IMR-90 (cell line): ENCODE data around the gene C9orf50. TPM values are rescaled to one million over a fixed set of nuclear protein-coding genes. Genes with fewer than 3 reads are reported as not detected.

Experiments
- ATAC-seq: fragments of 200-7000 bp; cut with Tn5 transposase; 2 replicates; pipeline ENCODE4 v1.9.1; 2020; ENCODE audit warnings: low read depth, mild to moderate bottlenecking, moderate library complexity
- BruUV-seq: library from RNA; stranded (reverse); fragments of 400-500 nt; replicated peaks from 2 replicates; lab custom pipeline; 2021; lab: Mats Ljungman, UMichigan
- CTCF ChIA-PET: fragments of 300-600 bp; formaldehyde crosslinking; extraction: SDS; loops from one replicate; lab custom pipeline; 2021; ENCODE audit warnings: antibody characterized with exemption; lab: Yijun Ruan, JAX
- POLR2A ChIA-PET: fragments of 300-600 bp; sonication (Branson Sonifier 250); formaldehyde crosslinking; loops from one replicate; lab custom pipeline; 2022; ENCODE audit warnings: antibody characterized with exemption; ENCODE audit not compliant: unreplicated experiment; lab: Charles Lee
- DNase-seq: peaks from one replicate; pipeline ENCODE4 v3.0.0; 2013
- H2AFZ ChIP-seq: replicated peaks from 2 replicates; pipeline ENCODE3; 2013; ENCODE audit warnings: low read length, mild to moderate bottlenecking; ENCODE audit not compliant: poor library complexity
- H2AK5ac ChIP-seq: 2 replicates; pipeline ENCODE4 v1.6.1; 2013; ENCODE audit warnings: low read depth, low read length, inconsistent platforms
- H2AK9ac ChIP-seq: replicated peaks from 2 replicates; pipeline ENCODE3; 2013; ENCODE audit warnings: mild to moderate bottlenecking, low read depth, low read length, moderate library complexity; ENCODE audit not compliant: poor library complexity
- H2BK120ac ChIP-seq: 2 replicates; pipeline ENCODE4 v1.6.1; 2013; ENCODE audit warnings: low read depth, low read length, inconsistent platforms
- H2BK15ac ChIP-seq: 3 replicates; pipeline ENCODE4 v1.6.1; 2013; ENCODE audit warnings: low read depth, low read length, inconsistent platforms
- H2BK20ac ChIP-seq: 2 replicates; pipeline ENCODE4 v1.6.1; 2013; ENCODE audit warnings: low read depth, mild to moderate bottlenecking, inconsistent platforms, low read length, moderate library complexity
- H2BK5ac ChIP-seq: 2 replicates; pipeline ENCODE4 v1.6.1; 2013; ENCODE audit warnings: mild to moderate bottlenecking, low read depth, low read length, inconsistent platforms; ENCODE audit not compliant: poor library complexity, severe bottlenecking
- H3K14ac ChIP-seq: replicated peaks from 2 replicates; pipeline ENCODE4 v1.6.1; 2013; ENCODE audit warnings: low read depth, low read length, inconsistent platforms
- H3K18ac ChIP-seq: 2 replicates; pipeline ENCODE4 v1.6.1; 2013; ENCODE audit warnings: low read depth, low read length, control low read depth
- H3K23ac ChIP-seq: 2 replicates; pipeline ENCODE4 v1.6.1; 2013; ENCODE audit warnings: low read depth, low read length, inconsistent platforms
- H3K27ac ChIP-seq: 2 replicates; pipeline ENCODE4 v1.5.1; 2013; ENCODE audit warnings: mild to moderate bottlenecking, control low read depth, low read length; ENCODE audit not compliant: insufficient read depth
- H3K27me3 ChIP-seq: 2 replicates; pipeline ENCODE4 v1.6.1; 2013; ENCODE audit warnings: low read length; ENCODE audit not compliant: control insufficient read depth, insufficient read depth
- H3K36me3 ChIP-seq: 2 replicates; pipeline ENCODE4 v1.6.1; 2013; ENCODE audit warnings: low read length, mixed read lengths; ENCODE audit not compliant: control insufficient read depth, insufficient read depth
- H3K4ac ChIP-seq: 2 replicates; pipeline ENCODE4 v1.6.1; 2013; ENCODE audit warnings: low read depth, low read length, inconsistent platforms
- H3K4me1 ChIP-seq: 2 replicates; pipeline ENCODE4 v1.6.1; 2013; ENCODE audit warnings: low read length, mixed read lengths; ENCODE audit not compliant: control insufficient read depth, insufficient read depth
- H3K4me2 ChIP-seq: 2 replicates; pipeline ENCODE4 v1.6.1; 2013; ENCODE audit warnings: low read depth, mild to moderate bottlenecking, control low read depth, low read length, moderate library complexity
- H3K4me3 ChIP-seq: 2 replicates; pipeline ENCODE4 v1.5.1; 2013; ENCODE audit warnings: low read depth, mild to moderate bottlenecking, control low read depth, low read length, moderate library complexity; ENCODE audit not compliant: insufficient read depth
- H3K56ac ChIP-seq: 2 replicates; pipeline ENCODE4 v1.6.1; 2013; ENCODE audit warnings: low read length, inconsistent platforms; ENCODE audit not compliant: insufficient read depth; ENCODE audit errors: extremely low read depth
- H3K79me1 ChIP-seq, 2 experiments: 2 replicates each; pipeline ENCODE4 v1.6.1; 2013; ENCODE audit warnings: low read length in 2 of 2, inconsistent platforms in 1 of 2, low read depth in 1 of 2
- H3K9ac ChIP-seq: 2 replicates; pipeline ENCODE4 v1.6.1; 2013; ENCODE audit warnings: low read depth, low read length, control low read depth
- H3K9me1 ChIP-seq: 2 replicates; pipeline ENCODE4 v1.6.1; 2013; ENCODE audit warnings: low read length, inconsistent platforms; ENCODE audit not compliant: insufficient read depth
- H3K9me3 ChIP-seq: 2 replicates; pipeline ENCODE4 v1.6.1; 2013; ENCODE audit warnings: low read length; ENCODE audit not compliant: control insufficient read depth, insufficient read depth
- H4K20me1 ChIP-seq: 2 replicates; pipeline ENCODE4 v1.6.1; 2013; ENCODE audit warnings: low read length, inconsistent platforms; ENCODE audit not compliant: insufficient read depth
- H4K5ac ChIP-seq: 2 replicates; pipeline ENCODE4 v1.6.1; 2013; ENCODE audit warnings: mild to moderate bottlenecking, low read depth, low read length, control low read depth
- H4K8ac ChIP-seq, 2 experiments: 2 replicates each; pipeline ENCODE4 v1.6.1; 2013; ENCODE audit warnings: low read depth in 2 of 2, low read length in 2 of 2, control low read depth in 1 of 2, inconsistent platforms in 1 of 2
- H4K91ac ChIP-seq: 2 replicates; pipeline ENCODE4 v1.6.1; 2013; ENCODE audit warnings: low read depth, low read length, inconsistent platforms; ENCODE audit not compliant: insufficient read depth
- CEBPB ChIP-seq: IDR thresholded peaks from 2 replicates; pipeline ENCODE4 v1.6.1; 2012; ENCODE audit warnings: low read depth, low read length, improper control_type of control experiment
- CHD1 ChIP-seq: IDR thresholded peaks from 2 replicates; pipeline ENCODE4 v1.6.1; 2012; ENCODE audit warnings: low read depth, low read length, improper control_type of control experiment
- ELK1 ChIP-seq: fragments of 150-350 bp; IDR thresholded peaks from 2 replicates; pipeline ENCODE4 v1.6.1; 2016; ENCODE audit warnings: low read depth, mild to moderate bottlenecking, low read length, moderate library complexity, borderline replicate concordance
- FOS ChIP-seq: fragments of 150-350 bp; IDR thresholded peaks from 2 replicates; pipeline ENCODE4 v1.6.1; 2016; ENCODE audit warnings: low read depth, low read length
- MAFK ChIP-seq: IDR thresholded peaks from 2 replicates; pipeline ENCODE4 v1.6.1; 2012; ENCODE audit warnings: low read depth, low read length, improper control_type of control experiment
- MAZ ChIP-seq: IDR thresholded peaks from 2 replicates; pipeline ENCODE4 v1.6.1; 2012; ENCODE audit warnings: low read depth, mild to moderate bottlenecking, low read length, improper control_type of control experiment, moderate library complexity, borderline replicate concordance
- MXI1 ChIP-seq: IDR thresholded peaks from 2 replicates; pipeline ENCODE4 v1.6.1; 2012; ENCODE audit warnings: low read depth, mild to moderate bottlenecking, low read length, moderate library complexity, borderline replicate concordance
- POLR2A ChIP-seq: IDR thresholded peaks from 2 replicates; pipeline ENCODE4 v1.6.1; 2012; ENCODE audit warnings: mild to moderate bottlenecking, low read depth, low read length
- RFX5 ChIP-seq: IDR thresholded peaks from 2 replicates; pipeline ENCODE4 v1.8.0; 2012; ENCODE audit warnings: low read depth, mild to moderate bottlenecking, low read length, moderate library complexity
- SMC3 ChIP-seq: fragments of 150-350 bp; IDR thresholded peaks from 2 replicates; pipeline ENCODE4 v1.6.1; 2016; ENCODE audit warnings: low read depth, mild to moderate bottlenecking, antibody characterized with exemption, low read length, moderate library complexity
- USF2 ChIP-seq: fragments of 150-350 bp; IDR thresholded peaks from 2 replicates; pipeline ENCODE4 v1.6.1; 2017; ENCODE audit warnings: mild to moderate bottlenecking, antibody characterized with exemption, low read length, low read depth
- WGBS, 2 experiments: methylation state at CpG; one replicate each; pipeline versions ENCODE4 v1.1.5 to v1.1.7; 2013; ENCODE audit warnings: missing lambda C conversion rate in 2 of 2; ENCODE audit not compliant: insufficient read length in 1 of 2; ENCODE audit errors: extremely low coverage in 2 of 2; 5-methylcytosine and 5-hydroxymethylcytosine counted together
- dilution Hi-C: fragments of 300-500 bp; cut with HindIII; formaldehyde crosslinking; loops from one replicate; pipeline ENCODE4 v1.14.3; 2018; ENCODE audit warnings: low sequenced_read_pairs; ENCODE audit not compliant: unreplicated experiment
- in situ Hi-C: fragments of 300-500 bp; cut with MboI; formaldehyde crosslinking; loops from 3 replicates; pipeline ENCODE4 v1.14.3; 2019; ENCODE audit warnings: low sequenced_read_pairs, inconsistent platforms, mixed read lengths
- intact Hi-C: fragments of 100-400 bp; cut with micrococcal nuclease; formaldehyde crosslinking; loops from 2 replicates; pipeline ENCODE4 v1.10.0; 2022
- polyA plus RNA-seq, 3 experiments: library from polyadenylated mRNA; depleted of rRNA; stranded (reverse); fragments of >200 nt; gene quantifications; 2 replicates each; pipeline ENCODE4 v1.2.3, GENCODE V29; 2012; ENCODE audit warnings: low replicate concordance in 1 of 3
- total RNA-seq: library from RNA; depleted of rRNA; stranded (reverse); fragments of >200 nt; gene quantifications from 2 replicates; pipeline ENCODE4 v1.2.3, GENCODE V29; 2012

Gene C9orf50
- total and polyA plus RNA-seq, 2 of the 4 experiments (the other 2 are of a cell fraction): 0.09 TPM; not detected in 1

GRCh38 chr9:129623331-129623730 lies 2.4 kb upstream of the C9orf50 start:
- Histone ChIP-seq H3K14ac (0 out of 2 replicates have a peak overlapping the region, but pooled peaks have one; percentile 79), H4K5ac (peak overlapping the region; percentile 17; the same call in 1 of the 2 replicates), H2BK20ac (peak overlapping the region; percentile 54; the same call in 1 of the 2 replicates), H4K20me1 (peaks cover 17% of the 10 kb centered on the region), H3K79me1 (peaks cover 13 to 38% of the 10 kb centered on the region in 2 experiments; a peak in 3 of 4 replicates), H3K9me1 (peaks cover 10% of the 10 kb centered on the region), H3K36me3 (peaks cover 3% of the 10 kb centered on the region; the same call in 1 of the 2 replicates), H4K8ac (peak overlapping the region in 1 of 2 experiments; percentile 64; a peak in 3 of 4 replicates), H2BK120ac (peak overlapping the region; percentile 56), H3K27ac (peak overlapping the region; percentile 44; the same call in 1 of the 2 replicates), H3K4me1 (peaks cover 19% of the 10 kb centered on the region), H3K9me3 (no peaks in the 10 kb centered on the region), H3K4ac (peak overlapping the region; percentile 51), H2BK15ac (peak overlapping the region; percentile 47; the same call in 1 of the 3 replicates), H3K4me2 (no peak overlapping the region), H3K27me3 (no peaks in the 10 kb centered on the region), H3K18ac (peak overlapping the region; percentile 34; the same call in 1 of the 2 replicates), H3K4me3 (no peak overlapping the region), H4K91ac (peak overlapping the region; percentile 74), H2AK9ac (no peak overlapping the region), H2BK5ac (peak overlapping the region; percentile 73), H2AK5ac (0 out of 2 replicates have a peak overlapping the region, but pooled peaks have one; percentile 57), H2AFZ (peak overlapping the region; percentile 82), H3K23ac (peak overlapping the region; percentile 8; the same call in 1 of the 2 replicates), H3K9ac (peak overlapping the region; percentile 28; the same call in 1 of the 2 replicates), H3K56ac (no peak overlapping the region; the same call in 1 of the 2 replicates)
- ChIA-PET POLR2A (interaction anchor here (0.7 to 1.4 kb wide), 2 partner anchors 483 to 489 kb away, joined by 4 to 9 read pairs; no protein-coding TSS in a partner anchor), CTCF (interaction anchor here (0.6 to 3.1 kb wide), 5 partner anchors 14 to 923 kb away, joined by 3 to 26 read pairs (median 4); no protein-coding TSS in a partner anchor)
- ATAC-seq: no peak
- peak; percentile 78 for DNase-seq
- TF ChIP-seq POLR2A (no peak), MAZ (no peak), RFX5 (no peak), CEBPB (peak; percentile 62), MAFK (no peak), USF2 (no peak), SMC3 (no peak), CHD1 (no peak), MXI1 (no peak), ELK1 (no peak), FOS (peak; percentile 18; the same call in 1 of the 2 replicates)
- WGBS, 2 experiments: no CpG with 5 or more reads among the region's 6 CpGs
- no TSS peak for BruUV-seq
- in situ Hi-C loops (no loop called here), intact Hi-C loops (no loop called here), dilution Hi-C loops (no loop called here)
